Mesendoderm (in vitro differentiated cells): ENCODE measurements around the gene ELP5.

Experiments
- DNase-seq: peaks from one replicate; pipeline ENCODE4 v3.0.0; 2013
- H2AK5ac ChIP-seq: 2 replicates; pipeline ENCODE4 v1.6.1; 2013; ENCODE audit warnings: low read length, inconsistent platforms
- H2BK120ac ChIP-seq: 2 replicates; pipeline ENCODE4 v1.6.1; 2013; ENCODE audit warnings: low read depth, mild to moderate bottlenecking, low read length, moderate library complexity, mixed read lengths
- H2BK15ac ChIP-seq: replicated peaks from 2 replicates; pipeline ENCODE4 v1.6.1; 2013; ENCODE audit warnings: low read depth, mild to moderate bottlenecking, moderate library complexity
- H2BK5ac ChIP-seq: 2 replicates; pipeline ENCODE4 v1.6.1; 2013; ENCODE audit warnings: low read length, inconsistent platforms
- H3K18ac ChIP-seq: 2 replicates; pipeline ENCODE4 v1.6.1; 2013; ENCODE audit warnings: mild to moderate bottlenecking, low read length, mixed read lengths
- H3K23ac ChIP-seq: one replicate; pipeline ENCODE4 v1.6.1; 2013; ENCODE audit warnings: low read length
- H3K27ac ChIP-seq: 2 replicates; pipeline ENCODE4 v1.5.1; 2013; ENCODE audit warnings: low read depth, mild to moderate bottlenecking, inconsistent platforms, low read length, moderate library complexity
- H3K27me3 ChIP-seq: 2 replicates; pipeline ENCODE4 v1.6.1; 2013; ENCODE audit warnings: low read length, control low read depth, mild to moderate bottlenecking, inconsistent platforms; ENCODE audit not compliant: insufficient read depth, poor library complexity
- H3K36me3 ChIP-seq: 2 replicates; pipeline ENCODE4 v1.6.1; 2013; ENCODE audit warnings: low read length, inconsistent platforms; ENCODE audit not compliant: control insufficient read depth, insufficient read depth
- H3K4ac ChIP-seq: one replicate; pipeline ENCODE4 v1.6.1; 2013; ENCODE audit warnings: low read depth, mild to moderate bottlenecking, low read length, moderate library complexity
- H3K4me1 ChIP-seq: 2 replicates; pipeline ENCODE4 v1.6.1; 2013; ENCODE audit warnings: low read depth, low read length, inconsistent platforms; ENCODE audit not compliant: control insufficient read depth
- H3K4me2 ChIP-seq: 2 replicates; pipeline ENCODE4 v1.6.1; 2013; ENCODE audit warnings: low read length
- H3K4me3 ChIP-seq: 2 replicates; pipeline ENCODE4 v1.5.1; 2013; ENCODE audit warnings: mild to moderate bottlenecking, low read length
- H3K56ac ChIP-seq: one replicate; pipeline ENCODE4 v1.6.1; 2013; ENCODE audit warnings: low read length
- H3K79me1 ChIP-seq: 2 replicates; pipeline ENCODE4 v1.6.1; 2013; ENCODE audit warnings: low read length, inconsistent platforms
- H3K79me2 ChIP-seq: 2 replicates; pipeline ENCODE4 v1.6.1; 2013; ENCODE audit warnings: mild to moderate bottlenecking, low read length; ENCODE audit not compliant: control insufficient read depth, insufficient read depth
- H3K9ac ChIP-seq: 2 replicates; pipeline ENCODE4 v1.6.1; 2013; ENCODE audit warnings: low read length, inconsistent platforms
- H4K5ac ChIP-seq: one replicate; pipeline ENCODE4 v1.6.1; 2013; ENCODE audit warnings: low read length
- H4K8ac ChIP-seq: one replicate; pipeline ENCODE4 v1.6.1; 2013; ENCODE audit warnings: low read depth, mild to moderate bottlenecking, control low read depth, low read length, moderate library complexity
- WGBS: extraction: QIAGEN DNeasy Blood & Tissue Kit; methylation state at CpG from one replicate; pipeline ENCODE4 v1.1.7; 2013; ENCODE audit warnings: low lambda C conversion rate, missing lambda C conversion rate; ENCODE audit not compliant: insufficient coverage; ENCODE audit errors: extremely low coverage; 5-methylcytosine and 5-hydroxymethylcytosine counted together

Gene ELP5

GRCh38 chr17:7304179-7304578 is 52.2 kb downstream of the ELP5 start:
- no peak overlapping the region for H3K4ac ChIP-seq
- no peak overlapping the region for H3K23ac ChIP-seq
- H3K36me3 ChIP-seq = peaks cover under 1% of the 10 kb centered on the region
- H2AK5ac ChIP-seq = no peak overlapping the region
- no peak overlapping the region for H3K18ac ChIP-seq
- H3K9ac ChIP-seq = no peak overlapping the region
- peaks cover 16% of the 10 kb centered on the region for H3K79me2 ChIP-seq
- no peak overlapping the region for H2BK5ac ChIP-seq
- H3K4me1 ChIP-seq = peaks cover 1% of the 10 kb centered on the region
- WGBS = no CpG with 5 or more reads among the region's 7 CpGs
- H2BK15ac ChIP-seq = no peak overlapping the region
- no peak overlapping the region for H3K4me3 ChIP-seq
- DNase-seq = no peak
- H4K8ac ChIP-seq = no peak overlapping the region
- no peaks in the 10 kb centered on the region for H3K79me1 ChIP-seq
- H4K5ac ChIP-seq = no peak overlapping the region
- no peak overlapping the region for H3K4me2 ChIP-seq
- H3K27ac ChIP-seq = no peak overlapping the region
- no peak overlapping the region for H2BK120ac ChIP-seq
- no peak overlapping the region for H3K56ac ChIP-seq
- no peaks in the 10 kb centered on the region for H3K27me3 ChIP-seq

- peak within 1 kb of the TSS; percentile 97 for H3K27ac ChIP-seq
- no peaks in the 10 kb centered on the region for H3K27me3 ChIP-seq
- peak; percentile 100 for DNase-seq
- peak within 1 kb of the TSS; percentile 90 for H3K4me2 ChIP-seq
- H2AK5ac ChIP-seq = peak within 1 kb of the TSS; percentile 92
- H2BK5ac ChIP-seq = peak within 1 kb of the TSS; percentile 51
- H2BK120ac ChIP-seq = peak within 1 kb of the TSS; percentile 83
- peak within 1 kb of the TSS; percentile 100 for H3K4ac ChIP-seq
- peaks cover 6% of the 10 kb centered on the region for H3K4me1 ChIP-seq
- H4K8ac ChIP-seq = no peak within 1 kb of the TSS
- peak within 1 kb of the TSS; percentile 98 for H3K18ac ChIP-seq
- H3K79me1 ChIP-seq = peaks cover 15% of the 10 kb centered on the region
- peaks cover 16% of the 10 kb centered on the region for H3K36me3 ChIP-seq
- no peak within 1 kb of the TSS for H2BK15ac ChIP-seq
- peak within 1 kb of the TSS; percentile 98 for H3K9ac ChIP-seq
- H3K4me3 ChIP-seq = peak within 1 kb of the TSS; percentile 91
- peaks cover 39% of the 10 kb centered on the region for H3K79me2 ChIP-seq
- H3K23ac ChIP-seq = peak within 1 kb of the TSS; percentile 92
- no peak within 1 kb of the TSS for H4K5ac ChIP-seq
- WGBS = no CpG with 5 or more reads among the region's 64 CpGs
- peak within 1 kb of the TSS; percentile 97 for H3K56ac ChIP-seq
These were observed 55.1 kb downstream of the ELP5 start, which contains the start of gene EIF5A for GRCh38 chr17:7306911-7307685. TSS of gene EIF5A (plus strand) at chr17:7307628. CDS start at chr17:7309636, 2,008 bp downstream.

GRCh38 chr17:7307686-7308624 is 55.9 kb downstream of the ELP5 start:
- H3K36me3 ChIP-seq = peaks cover 21% of the 10 kb centered on the region
- no peak overlapping the region for H4K5ac ChIP-seq
- H3K23ac ChIP-seq = peak overlapping the region; percentile 92
- H2BK5ac ChIP-seq = peak overlapping the region; percentile 51
- no peak overlapping the region for H4K8ac ChIP-seq
- peak overlapping the region; percentile 97 for H3K56ac ChIP-seq
- H3K4ac ChIP-seq = peak overlapping the region; percentile 100
- H3K9ac ChIP-seq = peak overlapping the region; percentile 98
- H2BK15ac ChIP-seq = no peak overlapping the region
- H3K18ac ChIP-seq = peak overlapping the region; percentile 98
- H2AK5ac ChIP-seq = peak overlapping the region; percentile 92
- peaks cover 16% of the 10 kb centered on the region for H3K79me1 ChIP-seq
- H3K4me2 ChIP-seq = peak overlapping the region; percentile 90
- no CpG with 5 or more reads among the region's 104 CpGs for WGBS
- peak; percentile 56 for DNase-seq
- peaks cover 39% of the 10 kb centered on the region for H3K79me2 ChIP-seq
- H3K27me3 ChIP-seq = no peaks in the 10 kb centered on the region
- peak overlapping the region; percentile 97 for H3K27ac ChIP-seq
- H3K4me3 ChIP-seq = peak overlapping the region; percentile 91
- H3K4me1 ChIP-seq = peaks cover 6% of the 10 kb centered on the region
- H2BK120ac ChIP-seq = peak overlapping the region; percentile 83

- Histone ChIP-seq H3K56ac (peak overlapping the region; percentile 97), H3K27me3 (no peaks in the 10 kb centered on the region), H3K79me2 (peaks cover 39% of the 10 kb centered on the region), H2AK5ac (peak overlapping the region; percentile 92), H4K5ac (no peak overlapping the region), H3K79me1 (peaks cover 16% of the 10 kb centered on the region), H3K36me3 (peaks cover 21% of the 10 kb centered on the region), H3K4me2 (peak overlapping the region; percentile 90), H3K18ac (peak overlapping the region; percentile 98), H3K4me1 (peaks cover 6% of the 10 kb centered on the region), H3K27ac (peak overlapping the region; percentile 97), H3K23ac (peak overlapping the region; percentile 92), H2BK5ac (peak overlapping the region; percentile 51), H2BK120ac (no peak overlapping the region), H4K8ac (no peak overlapping the region), H3K4me3 (peak overlapping the region; percentile 91), H2BK15ac (no peak overlapping the region), H3K4ac (peak overlapping the region; percentile 100), H3K9ac (peak overlapping the region; percentile 98)
- peak; percentile 91 for DNase-seq
- WGBS = no CpG with 5 or more reads among the region's 14 CpGs
These were observed 56.8 kb downstream of the ELP5 start for GRCh38 chr17:7308625-7309433.
